CD14-positive monocyte (primary cell): ENCODE results near the gene C20orf141. TPM values are rescaled to one million over a fixed set of nuclear protein-coding genes. Genes with fewer than 3 reads are reported as not detected.
A peak's percentile ranks its signal among the peaks of the same experiment; 100 is the strongest.

Experiments used
- DNase-seq, 3 donors: peaks; one replicate each; pipeline ENCODE4 v3.0.0-alpha.2; 2011 to 2022
- H2AFZ ChIP-seq: 2 replicates; pipeline ENCODE4 v1.6.0; 2012; ENCODE audit warnings: mild to moderate bottlenecking, low read depth, low read length, inconsistent platforms; ENCODE audit not compliant: insufficient read depth, poor library complexity, severe bottlenecking
- H3K27ac ChIP-seq, 2 donors: 1 replicate in 1 of 2; 2 replicates in 1 of 2; pipeline ENCODE4 v1.5.1; 2012 to 2013; ENCODE audit warnings: low read length in 2 of 2, control low read depth in 1 of 2, inconsistent platforms in 1 of 2, low read depth in 1 of 2, mild to moderate bottlenecking in 1 of 2
- H3K27me3 ChIP-seq, 2 donors: one replicate each; pipeline versions ENCODE4 v1.6.0 to v1.6.1; 2011 to 2013; ENCODE audit warnings: low read length in 2 of 2; ENCODE audit not compliant: control insufficient read depth in 2 of 2, insufficient read depth in 2 of 2
- H3K36me3 ChIP-seq, 2 donors: replicated peaks in 1 of 2; 1 replicate in 1 of 2; 2 replicates in 1 of 2; pipeline versions ENCODE4 v1.5.1 to v1.6.1; 2012 to 2013; ENCODE audit warnings: low read length in 2 of 2, control low read depth in 1 of 2, inconsistent platforms in 1 of 2, mild to moderate bottlenecking in 1 of 2; ENCODE audit not compliant: insufficient read depth in 2 of 2, control insufficient read depth in 1 of 2
- H3K4me1 ChIP-seq, 2 donors: 1 replicate in 1 of 2; 2 replicates in 1 of 2; pipeline versions ENCODE4 v1.5.1 to v1.6.1; 2012 to 2013; ENCODE audit warnings: low read length in 2 of 2, control low read depth in 1 of 2, inconsistent platforms in 1 of 2, mild to moderate bottlenecking in 1 of 2, moderate library complexity in 1 of 2; ENCODE audit not compliant: insufficient read depth in 2 of 2, control insufficient read depth in 1 of 2
- H3K4me2 ChIP-seq: replicated peaks from 2 replicates; pipeline ENCODE3; 2012; ENCODE audit warnings: low read length, moderate library complexity, mild to moderate bottlenecking; ENCODE audit not compliant: poor library complexity, severe bottlenecking; ENCODE audit errors: extremely low read depth
- H3K4me3 ChIP-seq, 3 experiments: fragments of 200-600 bp in 1 of 3; sonication (generic) in 1 of 3; replicated peaks in 1 of 3; 1 replicate in 2 of 3; 2 replicates in 1 of 3; pipeline ENCODE4 v1.5.1; 2011 to 2013; ENCODE audit warnings: low read length in 3 of 3, mild to moderate bottlenecking in 3 of 3, control low read depth in 2 of 3, low read depth in 2 of 3, inconsistent platforms in 1 of 3, moderate library complexity in 1 of 3
- H3K79me2 ChIP-seq: 2 replicates; pipeline ENCODE4 v1.6.0; 2012; ENCODE audit warnings: mild to moderate bottlenecking, control low read depth, inconsistent platforms, low read length, moderate library complexity; ENCODE audit not compliant: insufficient read depth
- H3K9ac ChIP-seq: 2 replicates; pipeline ENCODE4 v1.6.0; 2017; ENCODE audit warnings: low read length, mild to moderate bottlenecking; ENCODE audit not compliant: insufficient read depth, poor library complexity, severe bottlenecking
- H3K9me3 ChIP-seq, 2 donors: replicated peaks in 1 of 2; 1 replicate in 1 of 2; 2 replicates in 1 of 2; pipeline versions ENCODE4 v1.5.1 to v1.6.1; 2012 to 2013; ENCODE audit warnings: low read length in 2 of 2, control low read depth in 1 of 2; ENCODE audit not compliant: control insufficient read depth in 1 of 2, insufficient read depth in 1 of 2
- H4K20me1 ChIP-seq: 2 replicates; pipeline ENCODE4 v1.6.0; 2012; ENCODE audit warnings: mild to moderate bottlenecking, low read length, control low read depth, moderate library complexity; ENCODE audit not compliant: insufficient read depth
- H3K27ac Mint-ChIP-seq, 7 donors: one replicate each; pipeline ENCODE4 v1.8.0; 2020; ENCODE audit warnings: mild to moderate bottlenecking in 7 of 7, mixed read lengths in 7 of 7, moderate library complexity in 6 of 7, inconsistent platforms in 2 of 7
- H3K27me3 Mint-ChIP-seq, 3 donors: one replicate each; pipeline ENCODE4 v1.8.0; 2021 to 2022; ENCODE audit warnings: low read depth in 3 of 3, mild to moderate bottlenecking in 3 of 3, mixed read lengths in 3 of 3, moderate library complexity in 3 of 3, inconsistent platforms in 1 of 3
- H3K36me3 Mint-ChIP-seq, 2 donors: one replicate each; pipeline ENCODE4 v1.8.0; 2020; ENCODE audit warnings: mixed read lengths in 2 of 2, inconsistent platforms in 1 of 2, mild to moderate bottlenecking in 1 of 2
- H3K4me1 Mint-ChIP-seq: one replicate; pipeline ENCODE4 v1.8.0; 2020; ENCODE audit warnings: mild to moderate bottlenecking, mixed read lengths
- H3K4me3 Mint-ChIP-seq, 2 donors: one replicate each; pipeline ENCODE4 v1.8.0; 2020; ENCODE audit warnings: mild to moderate bottlenecking in 2 of 2, mixed read lengths in 2 of 2, moderate library complexity in 1 of 2
- H3K9me3 Mint-ChIP-seq, 7 donors: one replicate each; pipeline ENCODE4 v1.8.0; 2020 to 2022; ENCODE audit warnings: mixed read lengths in 7 of 7, mild to moderate bottlenecking in 6 of 7, moderate library complexity in 6 of 7, inconsistent platforms in 2 of 7
- CTCF ChIP-seq: fragments of 200-600 bp; IDR thresholded peaks from one replicate; pipeline ENCODE4 v1.8.0; 2022; ENCODE audit warnings: antibody characterized with exemption, mild to moderate bottlenecking
- WGBS: methylation state at CpG from one replicate; pipeline ENCODE4 v1.1.5; 2013; ENCODE audit warnings: missing lambda C conversion rate; ENCODE audit not compliant: insufficient coverage; 5-methylcytosine and 5-hydroxymethylcytosine counted together
- intact Hi-C, 2 donors: fragments of 100-400 bp; cut with micrococcal nuclease; formaldehyde crosslinking; loops; one replicate each; pipeline versions ENCODE4 v1.15.0 to v1.15.1; 2023
- polyA plus RNA-seq, 3 donors: library from polyadenylated mRNA; depleted of rRNA in 1 of 3; unstranded in 2 of 3; stranded (reverse) in 1 of 3; fragments of 300-500 nt in 2 of 3; fragments of >200 nt in 1 of 3; fragmentation: Illumina TruSeq in 2 of 3; gene quantifications; 1 replicate in 2 of 3; 2 replicates in 1 of 3; pipeline ENCODE4 v1.2.3, GENCODE V29; 2012 to 2021

The C20orf141 gene
- polyA plus RNA-seq, 3 donors, result not detected

- H4K20me1 ChIP-seq, result no peaks in the 10 kb centered on the region
These were observed 20.6 kb downstream of the C20orf141 start for GRCh38 chr20:2835331-2835796.

GRCh38 chr20:2836035-2836434 lies 21.2 kb downstream of the C20orf141 start:
- intact Hi-C loops, result no loop called here
- Histone ChIP-seq H2AFZ (no peak overlapping the region), H3K9ac (no peak overlapping the region), H3K36me3 (peaks cover 0 to 20% of the 10 kb centered on the region in 2 donors), H4K20me1 (no peaks in the 10 kb centered on the region), H3K27ac (no peak overlapping the region), H3K4me2 (no peak overlapping the region), H3K27me3 (no peaks in the 10 kb centered on the region), H3K4me3 (no peak overlapping the region), H3K9me3 (no peaks in the 10 kb centered on the region), H3K4me1 (peaks cover 23 to 32% of the 10 kb centered on the region in 2 donors), H3K79me2 (peaks cover 3% of the 10 kb centered on the region)
- DNase-seq, result no peak
- Mint-ChIP-seq H3K4me1 (peaks cover 28% of the 10 kb centered on the region), H3K4me3 (no peak overlapping the region), H3K27me3 (peaks cover 0 to 4% (median 3%) of the 10 kb centered on the region in 3 donors), H3K9me3 (no peaks in the 10 kb centered on the region), H3K27ac (peak overlapping the region in 1 of 7 donors; percentile 16), H3K36me3 (peaks cover 17 to 28% of the 10 kb centered on the region in 2 donors)
- WGBS, result 97% methylated on average over 4 of the region's 5 CpGs
- no peak for TF ChIP-seq CTCF

More at GRCh38 chr20:2835331-2835796, 20.6 kb downstream of the C20orf141 start:
- H3K4me3 Mint-ChIP-seq, result no peak overlapping the region
- Histone ChIP-seq H3K36me3 (peaks cover 0 to 20% of the 10 kb centered on the region in 2 donors), H3K27ac (no peak overlapping the region), H3K9ac (no peak overlapping the region), H3K9me3 (no peaks in the 10 kb centered on the region), H3K79me2 (no peaks in the 10 kb centered on the region), H3K27me3 (no peaks in the 10 kb centered on the region), H3K4me3 (no peak overlapping the region), H3K4me2 (no peak overlapping the region), H2AFZ (no peak overlapping the region), H3K4me1 (peaks cover 23 to 28% of the 10 kb centered on the region in 2 donors)
- H3K27me3 Mint-ChIP-seq, result peaks cover under 1 to 4% (median 3%) of the 10 kb centered on the region in 3 donors
- H3K9me3 Mint-ChIP-seq, result no peaks in the 10 kb centered on the region
- DNase-seq, result no peak
- no CpG with 5 or more reads among the region's 6 CpGs for WGBS
- no peak for TF ChIP-seq CTCF
- intact Hi-C loops, result no loop called here
- H3K4me1 Mint-ChIP-seq, result peaks cover 27% of the 10 kb centered on the region
- peaks cover 17 to 28% of the 10 kb centered on the region in 2 donors for H3K36me3 Mint-ChIP-seq
- peak overlapping the region in 1 of 7 donors; percentile 54 for H3K27ac Mint-ChIP-seq
